H1 (cell line): ENCODE data around the gene MMEL1. TPM values are rescaled to one million over a fixed set of nuclear protein-coding genes. Genes with fewer than 3 reads are reported as not detected.

Source experiments
- BACH1 ChIP-seq: IDR thresholded peaks from 2 replicates; pipeline ENCODE4 v1.6.1; 2012; ENCODE audit warnings: low read length, improper control_type of control experiment
- CBX5 ChIP-seq: fragments of 300-800, 300-1000 bp; sonication (generic); IDR thresholded peaks from 2 replicates; pipeline ENCODE4 v1.7.1; 2016; ENCODE audit warnings: antibody characterized with exemption, low read length, low read depth
- CBX8 ChIP-seq: fragments of 300-800, 300-1000 bp; sonication (generic); IDR thresholded peaks from 2 replicates; pipeline ENCODE4 v1.7.1; 2016; ENCODE audit warnings: low read depth, low read length, borderline replicate concordance
- HDAC2 ChIP-seq, 2 experiments: fragments of 300-600 bp in 1 of 2; sonication (generic) in 1 of 2; IDR thresholded peaks; 2 replicates each; pipeline ENCODE4 v1.6.1; 2011 to 2012; ENCODE audit warnings: low read depth in 2 of 2, low read length in 2 of 2, mild to moderate bottlenecking in 2 of 2, moderate library complexity in 2 of 2, borderline replicate concordance in 1 of 2, inconsistent platforms in 1 of 2
- JUN ChIP-seq: IDR thresholded peaks from 2 replicates; pipeline ENCODE4 v1.6.1; 2011; ENCODE audit warnings: low read depth, mild to moderate bottlenecking, improper control_type of control experiment, low read length
- POLR2A ChIP-seq, 2 experiments: IDR thresholded peaks; 1 replicate in 1 of 2; 2 replicates in 1 of 2; pipeline ENCODE4 v1.6.1; 2011; ENCODE audit warnings: low read depth in 2 of 2, low read length in 2 of 2, mild to moderate bottlenecking in 2 of 2; ENCODE audit errors: control extremely low read depth in 1 of 2
- RNF2 ChIP-seq: fragments of 200-900, 300-1000 bp; sonication (generic); IDR thresholded peaks from 2 replicates; pipeline ENCODE4 v1.7.1; 2016; ENCODE audit warnings: borderline replicate concordance, low read depth, mild to moderate bottlenecking, antibody characterized with exemption, low read length; ENCODE audit not compliant: poor library complexity, severe bottlenecking; ENCODE audit errors: missing control alignments
- TBP ChIP-seq: IDR thresholded peaks from 2 replicates; pipeline ENCODE4 v1.6.1; 2011; ENCODE audit warnings: low read depth, low read length, improper control_type of control experiment
- polyA plus RNA-seq, 7 experiments: library from polyadenylated mRNA; depleted of rRNA in 3 of 7; stranded (reverse) in 5 of 7; unstranded in 2 of 7; fragments of >200 nt in 5 of 7; fragments of 200-250 nt in 2 of 7; gene quantifications; 1 replicate in 5 of 7; 2 replicates in 1 of 7; 4 replicates in 1 of 7; pipeline versions ENCODE4 v1.2.1 to v1.2.3, GENCODE V29; 2011 to 2013; ENCODE audit warnings: missing spikeins in 2 of 7, mixed read lengths in 2 of 7
- total RNA-seq: library from RNA; stranded (reverse); fragmentation: NEBNext Ultra II Directional; extraction: Animal tissue kit (Norgen Biotek cat#: 25700); gene quantifications from 2 replicates; pipeline ENCODE4 v1.2.1, GENCODE V29; 2021

Gene MMEL1
- total and polyA plus RNA-seq, 2 of the 8 experiments (the other 6 are each of a cell fraction or from before 2014, with no cell fraction given): 0.91 to 1.7 TPM

GRCh38 chr1:2642560-2643413 is 10.0 kb upstream of the MMEL1 start (continued):
- TF ChIP-seq HDAC2 (IDR thresholded peaks at IDR 0.05; ENCODE audit: borderline replicate concordance in 1 of 2, low read depth in 2 of 2, low read length in 2 of 2): peak in 1 of 2 experiments; percentile 75; a peak in 1 of 4 replicates
- no peak for TF ChIP-seq CBX5
- no peak for TF ChIP-seq CBX8
- TF ChIP-seq POLR2A (IDR thresholded peaks at IDR 0.05; ENCODE audit: control extremely low read depth in 1 of 2, low read depth in 2 of 2, low read length in 2 of 2): peak in 1 of 2 experiments; percentile 60; a peak in 1 of 3 replicates
- TF ChIP-seq RNF2: no peak
- no peak for TF ChIP-seq JUN
- no peak for TF ChIP-seq BACH1
- no peak for TF ChIP-seq TBP
- TF ChIP-seq, all 59 proteins: peak for 11
